ENCODE measurements around the gene RGS14.
"Not testable (repeated sequence)": the region's sequence is repeated elsewhere in the genome, so short reads cannot be mapped to it uniquely, and the experiment has no call there.

RGS14 gene

DNA sequence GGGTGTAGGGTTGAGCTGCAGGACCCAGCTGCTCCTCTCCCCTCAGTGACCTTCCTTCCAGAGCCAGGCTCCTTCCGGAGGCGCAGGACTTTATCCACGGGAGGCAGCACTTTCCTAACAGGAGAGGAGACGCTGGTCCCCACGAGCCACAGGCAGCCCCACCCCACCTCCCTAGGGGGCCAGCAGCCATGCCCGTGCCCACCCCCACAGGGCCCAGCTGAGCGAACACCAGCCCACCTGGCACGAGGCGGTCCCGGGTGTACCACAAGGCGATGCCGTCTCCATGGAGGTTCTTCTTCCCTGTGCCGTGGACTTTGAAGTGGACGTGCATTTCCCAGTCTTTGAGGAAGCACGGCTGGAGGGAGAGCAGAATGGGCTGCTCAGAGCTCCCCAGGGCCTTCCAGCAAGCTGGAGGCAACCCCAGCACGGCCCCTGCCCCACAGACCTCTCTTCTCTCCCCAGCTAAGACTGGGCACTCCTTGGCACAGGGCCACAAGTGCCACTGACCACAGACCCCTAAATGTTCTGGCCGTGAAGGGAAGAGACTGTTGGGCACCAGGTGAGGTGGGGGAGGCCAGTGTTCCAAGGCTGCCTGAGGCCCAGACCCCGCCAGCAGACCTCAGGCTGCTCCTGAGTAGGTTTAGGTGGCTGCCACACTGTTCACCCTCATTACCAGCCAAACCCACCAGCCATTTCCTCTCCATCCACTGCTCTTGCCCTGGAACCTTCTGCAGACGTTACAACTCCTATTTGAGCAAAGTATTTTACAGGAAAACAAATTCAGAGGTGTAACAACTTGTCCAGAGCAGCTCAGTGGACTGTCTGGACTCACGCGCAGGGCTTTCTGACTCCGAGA is 19.2 kb upstream of the RGS14 start:
- Histone ChIP-seq H3K36me3 (ENCODE audit: control insufficient read depth, low read length) (peaks cover 80% of the 10 kb centered on the region), H4K20me1 (ENCODE audit: control insufficient read depth, insufficient read depth, low read depth, low read length) (no peaks in the 10 kb centered on the region), H3F3A (ENCODE audit: control insufficient read depth, insufficient read depth) (no peaks in the 10 kb centered on the region), H3K4me3 (ENCODE audit: low read length) (no peak overlapping the region), H3K4me1 (ENCODE audit: control insufficient read depth, low read length) (no peaks in the 10 kb centered on the region), H3K79me2 (ENCODE audit: control insufficient read depth, low read length) (peaks cover 43% of the 10 kb centered on the region), H3K9me3 (ENCODE audit: control insufficient read depth, insufficient read depth, low read length) (no peaks in the 10 kb centered on the region), H3K27ac (ENCODE audit: low read depth, low read length) (no peak overlapping the region), H3K9me2 (replicated peaks; ENCODE audit: control insufficient read depth, low read length) (no peaks in the 10 kb centered on the region), H3K27me3 (ENCODE audit: control insufficient read depth, low read length) (no peaks in the 10 kb centered on the region), H3K4me2 (ENCODE audit: low read length) (no peak overlapping the region)
- no peak for TF ChIP-seq EZH2phosphoT487 (IDR thresholded peaks at IDR 0.05; ENCODE audit: borderline replicate concordance, low read length)

DNA sequence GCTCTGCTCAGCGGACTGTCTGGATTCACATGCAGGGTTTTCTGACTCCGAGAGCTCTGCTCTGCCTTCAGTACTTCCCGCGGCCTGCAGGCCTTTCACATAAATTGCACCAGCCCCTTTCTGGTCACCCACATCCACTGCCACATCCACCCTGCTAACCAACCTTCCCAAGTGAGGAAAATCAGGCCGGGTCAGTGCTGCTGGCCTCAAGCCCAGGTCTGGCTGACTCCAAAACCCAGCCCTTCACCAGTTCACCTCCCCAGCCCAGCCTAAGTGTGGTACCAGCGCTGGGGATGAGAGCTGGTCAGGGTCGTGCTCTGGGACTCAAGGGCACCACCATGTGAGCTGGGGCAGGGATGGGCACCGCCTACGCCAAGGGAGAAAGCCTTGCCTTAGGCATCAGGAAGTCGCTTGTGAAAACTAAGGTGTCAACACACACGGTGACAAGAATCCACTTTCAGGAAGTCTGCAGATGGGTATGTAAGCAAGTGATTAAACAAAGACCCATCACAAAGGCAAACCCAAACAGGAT is 18.6 kb upstream of the RGS14 start:
- H3F3A ChIP-seq (ENCODE audit: control insufficient read depth, insufficient read depth) = no peaks in the 10 kb centered on the region
- H3K79me2 ChIP-seq (ENCODE audit: control insufficient read depth, low read length) = peaks cover 50% of the 10 kb centered on the region
- no peaks in the 10 kb centered on the region for H3K4me1 ChIP-seq (ENCODE audit: control insufficient read depth, low read length)
- TF ChIP-seq, protein P1, sequence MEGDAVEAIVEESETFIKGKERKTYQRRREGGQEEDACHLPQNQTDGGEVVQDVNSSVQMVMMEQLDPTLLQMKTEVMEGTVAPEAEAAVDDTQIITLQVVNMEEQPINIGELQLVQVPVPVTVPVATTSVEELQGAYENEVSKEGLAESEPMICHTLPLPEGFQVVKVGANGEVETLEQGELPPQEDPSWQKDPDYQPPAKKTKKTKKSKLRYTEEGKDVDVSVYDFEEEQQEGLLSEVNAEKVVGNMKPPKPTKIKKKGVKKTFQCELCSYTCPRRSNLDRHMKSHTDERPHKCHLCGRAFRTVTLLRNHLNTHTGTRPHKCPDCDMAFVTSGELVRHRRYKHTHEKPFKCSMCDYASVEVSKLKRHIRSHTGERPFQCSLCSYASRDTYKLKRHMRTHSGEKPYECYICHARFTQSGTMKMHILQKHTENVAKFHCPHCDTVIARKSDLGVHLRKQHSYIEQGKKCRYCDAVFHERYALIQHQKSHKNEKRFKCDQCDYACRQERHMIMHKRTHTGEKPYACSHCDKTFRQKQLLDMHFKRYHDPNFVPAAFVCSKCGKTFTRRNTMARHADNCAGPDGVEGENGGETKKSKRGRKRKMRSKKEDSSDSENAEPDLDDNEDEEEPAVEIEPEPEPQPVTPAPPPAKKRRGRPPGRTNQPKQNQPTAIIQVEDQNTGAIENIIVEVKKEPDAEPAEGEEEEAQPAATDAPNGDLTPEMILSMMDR (IDR thresholded peaks at IDR 0.05; ENCODE audit: low read depth, low read length, poor library complexity, severe bottlenecking) = no peak
- TF ChIP-seq EZH2phosphoT487 (IDR thresholded peaks at IDR 0.05; ENCODE audit: borderline replicate concordance, low read length) = no peak
- H3K9me3 ChIP-seq (ENCODE audit: control insufficient read depth, insufficient read depth, low read length) = no peaks in the 10 kb centered on the region
- H3K4me3 ChIP-seq (ENCODE audit: low read length) = no peak overlapping the region
- H3K9me2 ChIP-seq (replicated peaks; ENCODE audit: control insufficient read depth, low read length) = no peaks in the 10 kb centered on the region
- no peak overlapping the region for H3K4me2 ChIP-seq (ENCODE audit: low read length)
- H3K27ac ChIP-seq (ENCODE audit: low read depth, low read length) = no peak overlapping the region
- peaks cover 77% of the 10 kb centered on the region for H3K36me3 ChIP-seq (ENCODE audit: control insufficient read depth, low read length)
- no peaks in the 10 kb centered on the region for H4K20me1 ChIP-seq (ENCODE audit: control insufficient read depth, insufficient read depth, low read depth, low read length)
- H3K27me3 ChIP-seq (ENCODE audit: control insufficient read depth, low read length) = no peaks in the 10 kb centered on the region

DNA sequence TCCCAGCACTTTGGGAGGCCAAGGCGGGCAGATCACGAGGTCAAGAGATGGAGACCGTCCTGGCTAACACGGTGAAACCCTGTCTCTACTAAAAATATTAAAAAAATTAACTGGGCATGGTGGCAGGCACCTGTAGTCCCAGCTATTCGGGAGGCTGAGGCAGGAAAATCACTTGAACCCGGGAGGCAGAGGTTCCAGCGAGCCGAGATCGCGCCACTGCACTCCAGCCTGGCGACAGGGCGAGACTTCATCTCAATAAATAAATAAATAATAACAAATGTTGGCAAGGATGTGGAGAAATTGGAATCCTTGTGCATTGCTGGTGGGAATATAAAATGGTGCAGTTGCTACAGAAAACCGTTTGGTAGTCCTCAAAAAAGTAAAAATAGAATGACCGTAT is 14.7 kb upstream of the RGS14 start:
- H3K79me2 ChIP-seq (ENCODE audit: control insufficient read depth, low read length) = peaks cover 86% of the 10 kb centered on the region

DNA sequence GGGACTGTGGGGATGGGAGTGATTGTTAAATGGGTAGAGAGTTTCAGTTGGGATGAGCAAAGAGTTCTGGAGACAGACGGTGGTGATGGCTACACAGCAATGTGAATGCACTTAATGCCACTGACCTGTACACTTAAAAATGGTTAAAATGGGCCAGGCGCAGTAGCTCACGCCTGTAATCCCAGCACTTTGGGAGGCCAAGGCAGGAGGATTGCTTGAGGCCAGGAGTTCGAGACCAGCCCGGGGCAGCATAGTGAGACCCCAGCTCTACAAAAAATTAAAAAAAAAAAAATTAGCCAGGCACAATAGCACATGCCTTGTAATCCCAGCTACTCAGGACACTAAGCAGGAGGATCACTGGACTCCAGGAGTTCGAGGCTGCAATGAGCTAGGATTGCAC is 13.9 kb upstream of the RGS14 start:
- Histone ChIP-seq H3F3A (ENCODE audit: control insufficient read depth, insufficient read depth) (0 out of 2 replicates have a peak, but pooled peaks cover 3% of the 10 kb centered on the region), H3K4me3 (ENCODE audit: low read length) (no peak overlapping the region), H3K4me1 (ENCODE audit: control insufficient read depth, low read length) (peaks cover 7% of the 10 kb centered on the region), H3K36me3 (ENCODE audit: control insufficient read depth, low read length) (peaks cover 57% of the 10 kb centered on the region), H4K20me1 (ENCODE audit: control insufficient read depth, insufficient read depth, low read depth, low read length) (peaks cover 4% of the 10 kb centered on the region; the same call in 1 of the 2 replicates), H3K79me2 (ENCODE audit: control insufficient read depth, low read length) (peaks cover 89% of the 10 kb centered on the region), H3K9me3 (ENCODE audit: control insufficient read depth, insufficient read depth, low read length) (no peaks in the 10 kb centered on the region), H3K4me2 (ENCODE audit: low read length) (no peak overlapping the region), H3K27ac (ENCODE audit: low read depth, low read length) (no peak overlapping the region), H3K27me3 (ENCODE audit: control insufficient read depth, low read length) (no peaks in the 10 kb centered on the region), H3K9me2 (replicated peaks; ENCODE audit: control insufficient read depth, low read length) (no peaks in the 10 kb centered on the region)
- TF ChIP-seq EZH2phosphoT487 (IDR thresholded peaks at IDR 0.05; ENCODE audit: borderline replicate concordance, low read length) = no peak
- TF ChIP-seq, protein P1 (IDR thresholded peaks at IDR 0.05; ENCODE audit: low read depth, low read length, poor library complexity, severe bottlenecking) = no peak

More for the DNA sequence above, 14.7 kb upstream of the RGS14 start:
- not testable (repeated sequence) for H3K4me2 ChIP-seq (ENCODE audit: low read length); H3K4me1 ChIP-seq (ENCODE audit: control insufficient read depth, low read length); H3K27ac ChIP-seq (ENCODE audit: low read depth, low read length); H3K9me3 ChIP-seq (ENCODE audit: control insufficient read depth, insufficient read depth, low read length); H3K4me3 ChIP-seq (ENCODE audit: low read length); H4K20me1 ChIP-seq (ENCODE audit: control insufficient read depth, insufficient read depth, low read depth, low read length); H3F3A ChIP-seq (ENCODE audit: control insufficient read depth, insufficient read depth); H3K9me2 ChIP-seq (replicated peaks; ENCODE audit: control insufficient read depth, low read length); H3K27me3 ChIP-seq (ENCODE audit: control insufficient read depth, low read length)
- H3K36me3 ChIP-seq (ENCODE audit: control insufficient read depth, low read length) = peaks cover 61% of the 10 kb centered on the region

All from DOHH2 (cell line).